PC-9 (cell line): ENCODE data around the gene ISCA2. TPM values are rescaled to one million over a fixed set of nuclear protein-coding genes. Genes with fewer than 3 reads are reported as not detected.

Experiments
- BruUV-seq: library from RNA; stranded (reverse); fragments of 400-500 nt; replicated peaks from 2 replicates; lab custom pipeline; 2021; lab: Mats Ljungman, UMichigan
- CTCF ChIA-PET: fragments of 300-600 bp; sonication (Branson Sonifier 250); formaldehyde crosslinking; loops from one replicate; lab custom pipeline; 2022; ENCODE audit warnings: antibody characterized with exemption; lab: Charles Lee
- POLR2A ChIA-PET: fragments of 300-600 bp; sonication (Branson Sonifier 250); formaldehyde crosslinking; loops from one replicate; lab custom pipeline; 2022; ENCODE audit warnings: antibody characterized with exemption; ENCODE audit not compliant: unreplicated experiment; lab: Charles Lee
- DNase-seq, 2 experiments: peaks; one replicate each; pipeline versions ENCODE4 v3.0.0 to v3.0.0-alpha.2; 2015 to 2022; ENCODE audit warnings: mixed read lengths in 1 of 2
- H2AFZ ChIP-seq: fragments of 200-600 bp; sonication (generic); 2 replicates; pipeline ENCODE4 v1.8.1; 2017; ENCODE audit warnings: antibody characterized with exemption
- H3F3A ChIP-seq: fragments of 200-600 bp; sonication (generic); 2 replicates; pipeline ENCODE4 v1.8.1; 2017; ENCODE audit warnings: antibody characterized with exemption, mild to moderate bottlenecking, low read depth; ENCODE audit not compliant: insufficient read depth
- H3K27ac ChIP-seq: fragments of 200-600 bp; sonication (generic); 2 replicates; pipeline ENCODE4 v1.6.1; 2016; ENCODE audit warnings: mixed run types
- H3K27me3 ChIP-seq: fragments of 200-600 bp; sonication (generic); 2 replicates; pipeline ENCODE4 v1.6.1; 2016; ENCODE audit warnings: low read depth, mixed run types; ENCODE audit not compliant: insufficient read depth
- H3K36me3 ChIP-seq: fragments of 200-600 bp; sonication (generic); 2 replicates; pipeline ENCODE4 v1.6.1; 2016; ENCODE audit warnings: low read depth, mixed run types
- H3K4me1 ChIP-seq: fragments of 200-600 bp; sonication (generic); replicated peaks from 2 replicates; pipeline ENCODE4 v1.6.1; 2016; ENCODE audit warnings: mixed run types; ENCODE audit not compliant: insufficient read depth
- H3K4me2 ChIP-seq: fragments of 200-600 bp; sonication (generic); 2 replicates; pipeline ENCODE4 v1.6.1; 2017; ENCODE audit warnings: mixed run types
- H3K4me3 ChIP-seq: fragments of 200-600 bp; sonication (generic); 2 replicates; pipeline ENCODE4 v1.6.1; 2016; ENCODE audit warnings: mixed run types
- H3K79me2 ChIP-seq: fragments of 200-600 bp; sonication (generic); 2 replicates; pipeline ENCODE4 v1.6.1; 2017; ENCODE audit warnings: low read depth, mixed run types
- H3K9me2 ChIP-seq: fragments of 200-600 bp; sonication (generic); 2 replicates; pipeline ENCODE4 v1.8.1; 2017; ENCODE audit warnings: mild to moderate bottlenecking; ENCODE audit not compliant: insufficient read depth
- H3K9me3 ChIP-seq: fragments of 200-600 bp; sonication (generic); 2 replicates; pipeline ENCODE4 v1.8.1; 2016; ENCODE audit warnings: low read depth; ENCODE audit not compliant: insufficient read depth
- H4K20me1 ChIP-seq: fragments of 200-600 bp; sonication (generic); 2 replicates; pipeline ENCODE4 v1.8.1; 2017; ENCODE audit not compliant: insufficient read depth
- CTCF ChIP-seq: fragments of 200-600 bp; sonication (generic); conservative IDR thresholded peaks from 2 replicates; pipeline ENCODE4 v1.6.1; 2017; ENCODE audit warnings: mixed run types, antibody characterized with exemption, mild to moderate bottlenecking, moderate library complexity
- EZH2 ChIP-seq: fragments of 200-600 bp; sonication (generic); IDR thresholded peaks from 2 replicates; pipeline ENCODE4 v1.8.0; 2017; ENCODE audit warnings: antibody characterized with exemption, low read depth
- intact Hi-C: fragments of 100-400 bp; cut with micrococcal nuclease; formaldehyde crosslinking; loops from one replicate; pipeline ENCODE4 v1.10.0; 2022; ENCODE audit not compliant: unreplicated experiment
- total RNA-seq: library from RNA; stranded (reverse); gene quantifications from 2 replicates; pipeline ENCODE4 v1.2.3, GENCODE V29; 2021

ISCA2 gene
- total RNA-seq, 1 experiment from 2014 or later, result 86.5 TPM

DNA sequence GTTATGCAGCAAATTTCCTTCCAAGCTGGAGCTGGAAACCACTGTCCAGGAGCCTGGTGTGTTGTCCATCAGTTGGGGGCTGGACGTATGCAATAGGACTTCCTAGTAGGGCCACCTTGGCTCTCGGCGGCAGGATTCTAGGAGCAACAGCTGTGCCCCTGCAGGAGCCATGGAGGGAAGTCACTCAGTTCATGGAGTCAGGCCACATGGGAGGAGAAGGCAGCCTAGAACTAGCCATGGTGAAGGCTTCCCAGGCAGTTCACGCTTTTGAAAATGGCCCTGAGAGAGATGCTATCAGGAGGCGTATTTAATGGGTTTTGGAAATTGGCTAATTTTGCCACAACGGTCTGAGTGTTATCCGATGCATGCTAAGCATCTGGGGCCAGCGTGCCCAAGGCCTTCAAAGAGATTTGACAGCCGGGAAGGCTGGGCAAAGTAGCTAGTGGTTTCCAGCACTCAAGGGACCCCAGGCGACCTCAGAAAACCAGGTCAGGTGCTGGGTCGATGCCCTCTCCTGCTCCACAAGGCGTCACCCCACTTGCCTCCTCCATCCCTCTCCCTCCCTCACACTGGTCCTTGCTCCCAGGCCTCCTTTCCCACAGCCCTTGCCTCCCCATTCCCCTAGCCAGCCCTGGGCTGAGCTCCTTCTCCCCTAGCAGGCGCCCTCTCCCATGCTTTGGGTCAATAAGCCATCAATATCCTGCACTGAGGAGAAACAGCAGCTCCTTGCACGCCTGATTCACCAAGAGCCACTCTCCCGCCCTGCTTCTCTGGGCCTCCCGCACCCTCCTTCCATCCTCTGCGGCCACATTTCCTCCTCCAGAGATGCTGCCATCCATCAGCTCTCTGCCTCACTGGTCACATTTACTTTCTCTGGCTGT lies 36.6 kb upstream of the ISCA2 start:
- TF ChIP-seq EZH2, result no peak
- TF ChIP-seq CTCF, result no peak
- no peaks in the 10 kb centered on the region for H4K20me1 ChIP-seq
- DNase-seq, result no peak
- no peak overlapping the region for H2AFZ ChIP-seq
- no peaks in the 10 kb centered on the region for H3K79me2 ChIP-seq
- POLR2A ChIA-PET, result no interaction called here
- no peaks in the 10 kb centered on the region for H3K36me3 ChIP-seq
- H3K4me3 ChIP-seq, result no peak overlapping the region
- CTCF ChIA-PET, result interaction anchor here (0.6 to 2.0 kb wide), 2 partner anchors 34 to 86 kb away, joined by 6 to 14 read pairs; no protein-coding TSS in a partner anchor
- no peaks in the 10 kb centered on the region for H3K9me2 ChIP-seq
- no TSS peak for BruUV-seq
- no peaks in the 10 kb centered on the region for H3K27me3 ChIP-seq
- H3F3A ChIP-seq, result peaks cover 11% of the 10 kb centered on the region
- no peak overlapping the region for H3K27ac ChIP-seq
- peaks cover 21% of the 10 kb centered on the region for H3K9me3 ChIP-seq
- H3K4me2 ChIP-seq, result no peak overlapping the region
- intact Hi-C loops, result no loop called here
- peaks cover 12% of the 10 kb centered on the region for H3K4me1 ChIP-seq

GRCh38 chr14:74457565-74457895 lies 36.0 kb upstream of the ISCA2 start:
- H3F3A ChIP-seq, result peaks cover 11% of the 10 kb centered on the region
- no peaks in the 10 kb centered on the region for H3K79me2 ChIP-seq
- H4K20me1 ChIP-seq, result no peaks in the 10 kb centered on the region
- ChIA-PET POLR2A (no interaction called here), CTCF (interaction anchor here (0.6 to 2.0 kb wide), 2 partner anchors 33 to 86 kb away, joined by 6 to 14 read pairs; no protein-coding TSS in a partner anchor)
- peaks cover 19% of the 10 kb centered on the region for H3K9me3 ChIP-seq
- no peaks in the 10 kb centered on the region for H3K9me2 ChIP-seq
- H3K27me3 ChIP-seq, result no peaks in the 10 kb centered on the region
- H3K4me2 ChIP-seq, result no peak overlapping the region
- H3K4me3 ChIP-seq, result no peak overlapping the region
- DNase-seq, result no peak
- intact Hi-C loops, result no loop called here
- H3K36me3 ChIP-seq, result no peaks in the 10 kb centered on the region
- H3K27ac ChIP-seq, result no peak overlapping the region
- TF ChIP-seq EZH2 (no peak), CTCF (no peak)
- no peak overlapping the region for H2AFZ ChIP-seq
- peaks cover 12% of the 10 kb centered on the region for H3K4me1 ChIP-seq
- no TSS peak for BruUV-seq

GRCh38 chr14:74459289-74459946 lies 34.1 kb upstream of the ISCA2 start:
- Histone ChIP-seq H3K79me2 (no peaks in the 10 kb centered on the region), H3F3A (peaks cover 6% of the 10 kb centered on the region; the same call in 1 of the 2 replicates), H3K36me3 (no peaks in the 10 kb centered on the region), H2AFZ (no peak overlapping the region), H3K4me3 (no peak overlapping the region), H4K20me1 (no peaks in the 10 kb centered on the region), H3K9me3 (peaks cover 4% of the 10 kb centered on the region; the same call in 1 of the 2 replicates), H3K27ac (no peak overlapping the region), H3K4me1 (peaks cover 7% of the 10 kb centered on the region), H3K27me3 (no peaks in the 10 kb centered on the region), H3K4me2 (no peak overlapping the region), H3K9me2 (no peaks in the 10 kb centered on the region)
- peak; percentile 72 for TF ChIP-seq CTCF
- no peak for TF ChIP-seq EZH2
- ChIA-PET POLR2A (interaction anchor here (0.6 kb wide), 2 partner anchors 18 to 19 kb away, joined by 3 to 7 read pairs; no protein-coding TSS in a partner anchor), CTCF (interaction anchor here (0.6 to 2.0 kb wide), 2 partner anchors 31 to 346 kb away, joined by 3 to 6 read pairs; no protein-coding TSS in a partner anchor)
- no TSS peak for BruUV-seq
- intact Hi-C loops, result no loop called here
- DNase-seq, result peak in 1 of 2 experiments; percentile 65
